GM20000 (cell line): ENCODE measurements around the gene SPATA7.
A peak's percentile ranks its signal among the peaks of the same experiment; 100 is the strongest.

ENCODE experiments used
- DNase-seq: peaks from one replicate; pipeline ENCODE4 v3.0.0; 2012; ENCODE audit warnings: low spot score
- TF ChIP-seq, protein P1 (sequence below): IDR thresholded peaks from 2 replicates; pipeline ENCODE4 v1.5.1; 2012; ENCODE audit warnings: mild to moderate bottlenecking, control low read depth; ENCODE audit errors: extremely low read depth, missing control alignments

SPATA7 gene, protein sequence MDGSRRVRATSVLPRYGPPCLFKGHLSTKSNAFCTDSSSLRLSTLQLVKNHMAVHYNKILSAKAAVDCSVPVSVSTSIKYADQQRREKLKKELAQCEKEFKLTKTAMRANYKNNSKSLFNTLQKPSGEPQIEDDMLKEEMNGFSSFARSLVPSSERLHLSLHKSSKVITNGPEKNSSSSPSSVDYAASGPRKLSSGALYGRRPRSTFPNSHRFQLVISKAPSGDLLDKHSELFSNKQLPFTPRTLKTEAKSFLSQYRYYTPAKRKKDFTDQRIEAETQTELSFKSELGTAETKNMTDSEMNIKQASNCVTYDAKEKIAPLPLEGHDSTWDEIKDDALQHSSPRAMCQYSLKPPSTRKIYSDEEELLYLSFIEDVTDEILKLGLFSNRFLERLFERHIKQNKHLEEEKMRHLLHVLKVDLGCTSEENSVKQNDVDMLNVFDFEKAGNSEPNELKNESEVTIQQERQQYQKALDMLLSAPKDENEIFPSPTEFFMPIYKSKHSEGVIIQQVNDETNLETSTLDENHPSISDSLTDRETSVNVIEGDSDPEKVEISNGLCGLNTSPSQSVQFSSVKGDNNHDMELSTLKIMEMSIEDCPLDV

DNA sequence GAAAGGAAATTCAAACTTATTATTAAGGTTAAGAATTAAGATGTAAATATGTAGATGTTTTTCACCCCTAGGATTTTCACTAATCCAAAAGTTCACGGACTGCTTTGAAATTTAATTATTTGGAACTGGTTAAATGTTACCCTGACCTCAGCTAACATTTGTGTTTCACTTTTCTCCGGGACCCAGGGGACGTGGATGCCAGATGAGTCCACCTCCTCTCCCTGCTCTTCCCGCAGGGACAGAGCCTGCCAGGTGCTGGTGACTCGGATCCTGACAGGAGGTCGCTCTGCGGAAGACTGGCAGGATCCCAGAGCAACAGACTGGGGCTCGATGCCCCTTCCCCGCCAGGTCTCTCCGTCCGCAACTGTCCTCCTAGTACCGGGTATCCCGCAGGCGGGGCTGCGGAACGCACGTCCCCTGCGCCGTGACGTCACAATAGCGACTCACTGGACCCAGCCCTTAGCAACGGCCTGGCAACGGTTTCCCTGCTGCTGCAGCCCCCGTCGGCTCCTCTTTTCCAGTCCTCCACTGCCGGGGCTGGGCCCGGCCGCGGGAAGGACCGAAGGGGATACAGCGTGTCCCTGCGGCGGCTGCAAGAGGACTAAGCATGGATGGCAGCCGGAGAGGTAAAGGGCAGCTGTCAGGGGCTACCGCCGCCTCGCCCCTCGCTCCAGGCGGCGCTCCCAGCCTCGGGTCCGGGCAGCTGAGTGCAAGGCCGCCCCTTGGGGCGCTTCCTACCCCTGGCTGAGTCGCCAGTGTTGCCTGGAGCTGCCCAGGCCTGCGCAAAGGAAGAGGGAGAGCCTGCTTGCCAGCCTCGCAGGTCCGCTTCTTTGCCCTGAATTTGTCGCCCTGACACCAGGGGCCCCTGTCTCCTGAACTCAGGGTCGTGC lies at the start of gene SPATA7:
SPATA7 (plus strand) TSS at position 446 of the 890 bp plus-strand sequence; CDS start at position 608, 162 bp downstream.
- DNase-seq, result peak; percentile 85
- TF ChIP-seq, protein P1, sequence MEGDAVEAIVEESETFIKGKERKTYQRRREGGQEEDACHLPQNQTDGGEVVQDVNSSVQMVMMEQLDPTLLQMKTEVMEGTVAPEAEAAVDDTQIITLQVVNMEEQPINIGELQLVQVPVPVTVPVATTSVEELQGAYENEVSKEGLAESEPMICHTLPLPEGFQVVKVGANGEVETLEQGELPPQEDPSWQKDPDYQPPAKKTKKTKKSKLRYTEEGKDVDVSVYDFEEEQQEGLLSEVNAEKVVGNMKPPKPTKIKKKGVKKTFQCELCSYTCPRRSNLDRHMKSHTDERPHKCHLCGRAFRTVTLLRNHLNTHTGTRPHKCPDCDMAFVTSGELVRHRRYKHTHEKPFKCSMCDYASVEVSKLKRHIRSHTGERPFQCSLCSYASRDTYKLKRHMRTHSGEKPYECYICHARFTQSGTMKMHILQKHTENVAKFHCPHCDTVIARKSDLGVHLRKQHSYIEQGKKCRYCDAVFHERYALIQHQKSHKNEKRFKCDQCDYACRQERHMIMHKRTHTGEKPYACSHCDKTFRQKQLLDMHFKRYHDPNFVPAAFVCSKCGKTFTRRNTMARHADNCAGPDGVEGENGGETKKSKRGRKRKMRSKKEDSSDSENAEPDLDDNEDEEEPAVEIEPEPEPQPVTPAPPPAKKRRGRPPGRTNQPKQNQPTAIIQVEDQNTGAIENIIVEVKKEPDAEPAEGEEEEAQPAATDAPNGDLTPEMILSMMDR, result no peak

DNA sequence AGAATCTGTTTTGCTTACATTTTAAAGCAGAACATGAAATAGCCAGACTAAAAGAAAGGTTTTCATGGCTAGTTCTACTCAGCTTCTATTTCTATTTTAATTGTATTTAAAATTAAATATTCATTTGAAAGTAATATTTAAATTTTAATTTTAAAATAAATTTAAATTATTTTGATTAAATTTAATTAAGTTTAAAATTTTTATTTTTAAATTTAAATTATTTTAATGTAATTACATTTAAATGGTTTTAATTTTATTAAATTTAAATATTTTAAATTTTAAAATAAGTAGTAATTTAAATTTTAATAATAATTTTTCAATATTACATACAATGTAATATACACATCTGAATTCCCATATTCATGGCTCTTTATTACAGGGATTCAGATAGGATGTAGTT lies 45.1 kb upstream of the SPATA7 start:
- TF ChIP-seq, protein P1, result no peak
- DNase-seq, result no peak

GRCh38 chr14:88342980-88343379 lies 42.5 kb upstream of the SPATA7 start:
- TF ChIP-seq, protein P1, result no peak

DNA sequence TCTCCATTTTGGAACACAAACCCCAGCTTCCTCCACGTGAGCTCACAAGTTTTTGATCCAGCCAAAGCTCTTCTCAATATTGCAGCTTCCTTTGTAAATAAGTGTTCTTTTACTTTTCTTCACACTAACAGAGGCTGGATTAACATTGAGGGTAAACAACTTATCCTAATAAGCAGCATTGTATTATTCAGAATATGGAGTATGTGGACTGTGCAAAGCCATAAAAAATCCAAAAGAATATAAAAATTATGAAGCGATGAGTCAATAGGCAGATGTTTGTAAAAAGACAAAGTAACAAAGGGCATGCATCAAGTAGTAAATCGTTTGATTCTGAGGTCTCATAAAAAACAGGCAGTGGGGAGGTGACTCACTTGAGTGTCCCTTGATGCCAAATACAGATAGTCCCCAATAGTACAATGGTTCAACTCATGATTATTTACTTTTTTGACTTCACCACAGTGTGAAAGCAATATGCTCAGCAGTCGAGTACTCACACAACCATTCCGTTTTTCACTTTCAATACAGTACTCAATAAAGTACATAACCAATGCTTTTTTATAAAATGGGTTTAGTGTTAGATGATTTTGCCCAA lies 39.3 kb upstream of the SPATA7 start:
- TF ChIP-seq, protein P1, result no peak
- no peak for DNase-seq

More at GRCh38 chr14:88342980-88343379, 42.5 kb upstream of the SPATA7 start:
- no peak for DNase-seq

- TF ChIP-seq, protein P1, result no peak
- no peak for DNase-seq
Observed at GRCh38 chr14:88348546-88348945, 36.9 kb upstream of the SPATA7 start.

DNA sequence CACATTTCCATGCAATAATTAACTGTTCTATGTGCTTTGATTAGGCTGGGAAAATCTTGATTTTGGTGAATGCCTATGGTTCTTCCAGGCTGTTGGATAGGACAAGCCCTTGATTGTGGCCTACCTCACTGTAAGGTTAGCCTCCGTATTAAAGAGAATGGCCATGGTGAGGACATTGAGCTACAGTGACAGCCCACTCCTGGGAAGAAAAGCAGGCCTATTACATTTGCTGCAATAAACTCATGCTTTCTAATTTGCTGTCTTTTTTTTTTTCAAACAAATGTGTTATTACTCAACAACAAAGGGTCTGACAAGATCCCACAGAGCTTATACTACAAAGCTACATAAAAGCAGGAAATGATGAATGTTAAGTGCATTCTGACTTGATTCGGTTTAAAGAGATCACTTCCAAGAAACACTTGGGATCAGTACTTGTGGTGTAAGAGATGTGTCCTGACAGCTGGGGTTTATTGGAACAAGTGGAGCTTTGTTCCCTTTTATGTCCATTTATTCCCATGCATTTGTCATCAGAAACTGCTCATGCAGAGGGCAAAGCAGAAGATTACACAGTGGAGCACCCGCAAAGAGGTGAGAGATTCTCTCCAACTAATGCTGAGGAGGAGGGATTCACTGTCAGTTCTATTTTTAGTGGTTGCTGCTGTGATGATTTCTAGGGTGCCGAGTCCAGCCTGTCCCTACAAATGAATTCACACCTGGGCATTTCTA lies 33.3 kb upstream of the SPATA7 start:
- TF ChIP-seq, protein P1, result no peak
- no peak for DNase-seq
